SK-N-SH (cell line): Measurements from ENCODE around the gene AHNAK. TPM values are rescaled to one million over a fixed set of nuclear protein-coding genes. Genes with fewer than 3 reads are reported as not detected.

Experiments used
- CTCF ChIA-PET: fragments of 300-600, 350-600 bp; formaldehyde crosslinking; extraction: SDS; loops from one replicate; lab custom pipeline; 2021; lab: Yijun Ruan, JAX
- POLR2A ChIA-PET: fragments of 350-600 bp; sonication (Branson Sonifier 250); formaldehyde crosslinking; extraction: SDS; loops from one replicate; lab custom pipeline; 2020; ENCODE audit warnings: antibody characterized with exemption, inconsistent platforms; lab: Yijun Ruan, JAX
- DNase-seq: peaks from one replicate; pipeline ENCODE4 v3.0.0; 2012
- H2AFZ ChIP-seq: fragments of 200-600 bp; sonication (generic); 2 replicates; pipeline ENCODE4 v1.8.1; 2016; ENCODE audit warnings: antibody characterized with exemption, mild to moderate bottlenecking, low read depth
- H3F3A ChIP-seq: fragments of 200-600 bp; sonication (generic); replicated peaks from 2 replicates; pipeline ENCODE3; 2016; ENCODE audit warnings: antibody characterized with exemption, mild to moderate bottlenecking; ENCODE audit not compliant: insufficient read depth
- H3K27ac ChIP-seq, 2 experiments: fragments of 200-500 bp in 1 of 2; fragments of 200-600 bp in 1 of 2; sonication (Bioruptor generic) in 1 of 2; sonication (generic), shearing (Covaris generic) in 1 of 2; 2 replicates each; pipeline versions ENCODE4 v1.5.1 to v1.6.1; 2014 to 2016; ENCODE audit warnings: low read depth in 2 of 2, inconsistent platforms in 1 of 2, low read length in 1 of 2, mild to moderate bottlenecking in 1 of 2, mixed read lengths in 1 of 2
- H3K27me3 ChIP-seq: fragments of 200-600 bp; sonication (generic), shearing (Covaris generic); 2 replicates; pipeline ENCODE4 v1.6.1; 2016; ENCODE audit warnings: mixed run types; ENCODE audit not compliant: insufficient read depth
- H3K36me3 ChIP-seq, 2 experiments: fragments of 200-500 bp in 1 of 2; fragments of 200-600 bp in 1 of 2; sonication (Bioruptor generic) in 1 of 2; sonication (generic) in 1 of 2; replicated peaks in 1 of 2; 2 replicates each; pipeline versions ENCODE3 to v1.5.1; 2014 to 2016; ENCODE audit warnings: low read length in 1 of 2, mild to moderate bottlenecking in 1 of 2; ENCODE audit not compliant: insufficient read depth in 2 of 2, control insufficient read depth in 1 of 2
- H3K4me1 ChIP-seq, 2 experiments: fragments of 200-500 bp in 1 of 2; fragments of 200-600 bp in 1 of 2; sonication (Bioruptor generic) in 1 of 2; sonication (generic), shearing (Covaris generic) in 1 of 2; 2 replicates each; pipeline versions ENCODE4 v1.5.1 to v1.6.1; 2014 to 2016; ENCODE audit warnings: low read depth in 1 of 2, low read length in 1 of 2, mixed run types in 1 of 2; ENCODE audit not compliant: insufficient read depth in 2 of 2, control insufficient read depth in 1 of 2
- H3K4me2 ChIP-seq: fragments of 200-600 bp; sonication (generic), shearing (Covaris generic); 2 replicates; pipeline ENCODE4 v1.6.1; 2017; ENCODE audit warnings: mixed run types
- H3K4me3 ChIP-seq, 2 experiments: fragments of 200-500 bp in 1 of 2; fragments of 200-600 bp in 1 of 2; sonication (Bioruptor generic) in 1 of 2; sonication (generic), shearing (Covaris generic) in 1 of 2; 2 replicates each; pipeline versions ENCODE4 v1.5.1 to v1.8.1; 2014 to 2016; ENCODE audit warnings: low read depth in 2 of 2, inconsistent platforms in 1 of 2, low read length in 1 of 2, mild to moderate bottlenecking in 1 of 2, mixed read lengths in 1 of 2, moderate library complexity in 1 of 2
- H3K79me2 ChIP-seq: fragments of 200-600 bp; sonication (generic); 2 replicates; pipeline ENCODE4 v1.8.1; 2017; ENCODE audit warnings: mild to moderate bottlenecking; ENCODE audit not compliant: insufficient read depth
- H3K9ac ChIP-seq: fragments of 200-600 bp; sonication (generic); 2 replicates; pipeline ENCODE4 v1.6.1; 2017; ENCODE audit warnings: mixed run types
- H3K9me2 ChIP-seq: fragments of 200-600 bp; sonication (generic); 2 replicates; pipeline ENCODE4 v1.6.1; 2017; ENCODE audit warnings: mixed run types
- H3K9me3 ChIP-seq: fragments of 200-600 bp; sonication (generic); 2 replicates; pipeline ENCODE4 v1.6.1; 2017; ENCODE audit warnings: mixed run types, mild to moderate bottlenecking, moderate library complexity
- H4K20me1 ChIP-seq: fragments of 200-600 bp; sonication (generic); 2 replicates; pipeline ENCODE4 v1.6.1; 2017; ENCODE audit warnings: mild to moderate bottlenecking, mixed run types; ENCODE audit not compliant: insufficient read depth
- CTCF ChIP-seq: fragments of 200-600 bp; sonication (generic); IDR thresholded peaks from 2 replicates; pipeline ENCODE4 v1.6.1; 2017; ENCODE audit warnings: antibody characterized with exemption, mild to moderate bottlenecking, moderate library complexity
- EP300 ChIP-seq, 2 experiments: IDR thresholded peaks; 2 replicates each; pipeline versions ENCODE4 v1.4.0 to v1.6.1; 2012; ENCODE audit warnings: borderline replicate concordance in 1 of 2, low read depth in 1 of 2, low read length in 1 of 2
- FOXJ3 ChIP-seq: sonication (generic); formaldehyde crosslinking; IDR thresholded peaks from 2 replicates; pipeline ENCODE4 v1.5.1; 2020; ENCODE audit warnings: mild to moderate bottlenecking, missing genetic modification reagents
- FOXM1 ChIP-seq: IDR thresholded peaks from 2 replicates; pipeline ENCODE4 v1.4.0; 2012; ENCODE audit warnings: low read depth, mild to moderate bottlenecking
- IRF3 ChIP-seq: fragments of 150-350 bp; IDR thresholded peaks from 2 replicates; pipeline ENCODE4 v1.6.1; 2016; ENCODE audit warnings: mild to moderate bottlenecking, low read depth, low read length
- JUND ChIP-seq: IDR thresholded peaks from 2 replicates; pipeline ENCODE4 v1.4.0; 2012
- MAX ChIP-seq: IDR thresholded peaks from 2 replicates; pipeline ENCODE4 v1.4.0; 2012; ENCODE audit warnings: low read depth
- MXI1 ChIP-seq: IDR thresholded peaks from 2 replicates; pipeline ENCODE4 v1.6.1; 2012; ENCODE audit warnings: mild to moderate bottlenecking, low read depth, low read length, improper control_type of control experiment
- NFIC ChIP-seq: IDR thresholded peaks from 2 replicates; pipeline ENCODE4 v1.4.0; 2012; ENCODE audit warnings: borderline replicate concordance
- POLR2AphosphoS5 ChIP-seq: IDR thresholded peaks from 2 replicates; pipeline ENCODE4 v1.6.1; 2012; ENCODE audit warnings: low read depth, low read length
- RAD21 ChIP-seq: IDR thresholded peaks from 2 replicates; pipeline ENCODE4 v1.6.1; 2012; ENCODE audit warnings: mild to moderate bottlenecking, low read length
- REST ChIP-seq: IDR thresholded peaks from 2 replicates; pipeline ENCODE4 v1.6.1; 2012; ENCODE audit warnings: mild to moderate bottlenecking, low read depth, low read length, moderate library complexity
- TAF1 ChIP-seq: IDR thresholded peaks from 2 replicates; pipeline ENCODE4 v1.6.1; 2012; ENCODE audit warnings: low read depth, mild to moderate bottlenecking, low read length, moderate library complexity, borderline replicate concordance
- ZBTB33 ChIP-seq: IDR thresholded peaks from 2 replicates; pipeline ENCODE4 v1.4.0; 2012; ENCODE audit warnings: low read depth, borderline replicate concordance
- WGBS: methylation state at CpG from one replicate; pipeline ENCODE4 v1.1.6; 2017; ENCODE audit warnings: low lambda C conversion rate; 5-methylcytosine and 5-hydroxymethylcytosine counted together
- polyA plus RNA-seq, 3 experiments: library from polyadenylated mRNA; depleted of rRNA; stranded (reverse); fragments of >200 nt; gene quantifications; 2 replicates each; pipeline ENCODE4 v1.2.3, GENCODE V29; 2012

Gene AHNAK
- polyA plus RNA-seq, 1 of the 3 experiments (the other 2 are of a cell fraction), result 57.8 TPM

GRCh38 chr11:62491571-62492329 is 54.9 kb downstream of the AHNAK start:
- no peak overlapping the region for H3K9ac ChIP-seq
- no peaks in the 10 kb centered on the region for H3K9me2 ChIP-seq
- DNase-seq, result no peak
- H3K27ac ChIP-seq, result no peak overlapping the region
- ChIA-PET POLR2A (no interaction called here), CTCF (interaction anchor here (1.0 to 1.2 kb wide), 2 partner anchors 35 to 67 kb away, joined by 3 read pairs; no protein-coding TSS in a partner anchor)
- no peaks in the 10 kb centered on the region for H4K20me1 ChIP-seq
- H3K4me1 ChIP-seq, result no peaks in the 10 kb centered on the region
- WGBS, result 84% methylated on average over 9 of the region's 9 CpGs
- H3K9me3 ChIP-seq, result no peaks in the 10 kb centered on the region
- no peak overlapping the region for H3K4me2 ChIP-seq
- peaks cover under 1% of the 10 kb centered on the region for H3F3A ChIP-seq
- no peaks in the 10 kb centered on the region for H3K27me3 ChIP-seq
- H3K79me2 ChIP-seq, result no peaks in the 10 kb centered on the region
- no peak overlapping the region for H3K4me3 ChIP-seq
- no peak for TF ChIP-seq MAX
- no peak for TF ChIP-seq REST
- no peak for TF ChIP-seq TAF1
- TF ChIP-seq RAD21, result no peak
- TF ChIP-seq NFIC, result no peak
- no peak for TF ChIP-seq EP300 (IDR thresholded peaks at IDR 0.05; ENCODE audit: borderline replicate concordance in 1 of 2, low read depth in 1 of 2, low read length in 1 of 2)
- no peak for TF ChIP-seq FOXM1
- TF ChIP-seq JUND, result no peak
- TF ChIP-seq POLR2AphosphoS5, result no peak
- TF ChIP-seq, all 33 proteins: peak for 0
- no peak overlapping the region for H2AFZ ChIP-seq
- H3K36me3 ChIP-seq, result no peaks in the 10 kb centered on the region

GRCh38 chr11:62489204-62489603 is 57.4 kb downstream of the AHNAK start:
- CTCF ChIA-PET, result interaction anchor here (0.9 to 1.0 kb wide), 2 partner anchors 53 to 55 kb away, joined by 3 to 5 read pairs; no protein-coding TSS in a partner anchor
- WGBS, result 88% methylated on average over 4 of the region's 4 CpGs
- POLR2A ChIA-PET, result no interaction called here
- TF ChIP-seq MXI1, result no peak
- no peak for TF ChIP-seq FOXJ3 (CRISPR knock-in tag)
- TF ChIP-seq ZBTB33, result no peak
- TF ChIP-seq IRF3, result no peak
- TF ChIP-seq CTCF, result no peak

More at GRCh38 chr11:62489204-62489603, 57.4 kb downstream of the AHNAK start:
- Histone ChIP-seq H3K27ac (no peak overlapping the region), H4K20me1 (no peaks in the 10 kb centered on the region), H3K9me2 (no peaks in the 10 kb centered on the region), H3K79me2 (no peaks in the 10 kb centered on the region), H3K36me3 (no peaks in the 10 kb centered on the region), H3K9me3 (no peaks in the 10 kb centered on the region), H3K4me2 (no peak overlapping the region), H3K4me3 (no peak overlapping the region), H3F3A (no peaks in the 10 kb centered on the region), H3K9ac (no peak overlapping the region), H2AFZ (no peak overlapping the region), H3K27me3 (no peaks in the 10 kb centered on the region), H3K4me1 (no peaks in the 10 kb centered on the region)
- no peak for DNase-seq
